ENCODE results near the gene CTSD.

The CTSD gene

DNA sequence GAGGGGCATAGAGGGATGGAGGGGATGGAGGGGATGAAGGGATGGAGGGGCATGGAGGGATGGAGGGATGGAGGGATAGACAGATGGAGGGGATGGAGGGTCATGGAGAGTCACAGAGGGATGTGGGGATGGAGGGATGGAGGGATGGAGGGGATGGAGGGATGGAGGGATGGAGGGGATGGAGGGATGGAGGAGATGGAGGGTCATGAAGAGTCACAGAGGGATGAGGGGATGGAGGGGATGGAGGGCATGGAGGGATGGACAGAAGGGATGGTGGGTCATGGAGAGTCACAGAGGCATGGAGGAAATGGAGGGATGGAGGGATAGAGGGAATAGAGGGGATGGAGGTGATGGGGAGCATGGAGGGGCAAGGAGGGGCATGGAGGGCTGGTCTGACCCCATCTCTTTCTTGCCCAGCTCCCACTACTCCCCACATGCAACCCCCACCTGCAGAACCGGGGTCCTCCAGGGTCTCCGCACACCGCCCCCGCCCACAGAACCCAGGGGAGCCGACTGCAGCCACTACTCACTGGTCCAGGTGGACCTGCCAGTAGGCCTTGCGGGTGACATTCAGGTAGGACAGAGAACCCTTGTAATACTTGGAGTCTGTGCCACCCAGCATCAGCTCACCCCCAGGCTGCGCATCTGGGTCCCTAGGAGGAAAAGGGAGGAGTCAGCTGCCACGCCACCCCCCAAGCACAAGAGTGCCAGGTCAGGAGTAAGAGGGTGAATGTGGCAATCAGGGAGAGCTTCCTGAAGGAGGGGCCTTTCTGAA, 9.2 kb downstream of the CTSD start:
- no peak for DNase-seq

DNA sequence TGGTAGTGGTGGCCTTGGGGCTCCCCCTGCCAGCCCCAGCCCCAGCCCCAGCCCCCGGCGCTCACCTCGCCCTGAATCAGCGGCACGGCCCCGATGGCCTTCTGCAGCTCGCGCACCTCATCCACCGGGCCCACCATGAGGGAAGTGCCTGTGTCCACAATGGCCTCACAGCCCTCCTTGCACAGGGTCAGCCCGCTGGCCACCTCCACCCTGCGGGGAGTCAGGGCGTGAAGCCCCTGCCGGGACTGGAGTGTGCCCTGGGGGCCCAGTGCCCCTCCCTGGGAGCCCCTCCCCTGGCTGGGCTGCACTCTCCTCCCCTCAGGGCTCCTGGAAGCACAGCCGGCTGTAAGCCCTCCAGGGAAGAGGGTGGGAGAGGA, 9.8 kb downstream of the CTSD start:
- no peak for DNase-seq

GRCh38 chr11:1753229-1753928, 10.3 kb downstream of the CTSD start:
- DNase-seq: no peak

- DNase-seq: no peak
Measured at GRCh38 chr11:1752907-1753228, 10.9 kb downstream of the CTSD start.

- no peak for DNase-seq
Measured at GRCh38 chr11:1751999-1752906, 11.5 kb downstream of the CTSD start.

- DNase-seq: no peak
Measured at GRCh38 chr11:1751531-1751921, 12.2 kb downstream of the CTSD start.

DNA sequence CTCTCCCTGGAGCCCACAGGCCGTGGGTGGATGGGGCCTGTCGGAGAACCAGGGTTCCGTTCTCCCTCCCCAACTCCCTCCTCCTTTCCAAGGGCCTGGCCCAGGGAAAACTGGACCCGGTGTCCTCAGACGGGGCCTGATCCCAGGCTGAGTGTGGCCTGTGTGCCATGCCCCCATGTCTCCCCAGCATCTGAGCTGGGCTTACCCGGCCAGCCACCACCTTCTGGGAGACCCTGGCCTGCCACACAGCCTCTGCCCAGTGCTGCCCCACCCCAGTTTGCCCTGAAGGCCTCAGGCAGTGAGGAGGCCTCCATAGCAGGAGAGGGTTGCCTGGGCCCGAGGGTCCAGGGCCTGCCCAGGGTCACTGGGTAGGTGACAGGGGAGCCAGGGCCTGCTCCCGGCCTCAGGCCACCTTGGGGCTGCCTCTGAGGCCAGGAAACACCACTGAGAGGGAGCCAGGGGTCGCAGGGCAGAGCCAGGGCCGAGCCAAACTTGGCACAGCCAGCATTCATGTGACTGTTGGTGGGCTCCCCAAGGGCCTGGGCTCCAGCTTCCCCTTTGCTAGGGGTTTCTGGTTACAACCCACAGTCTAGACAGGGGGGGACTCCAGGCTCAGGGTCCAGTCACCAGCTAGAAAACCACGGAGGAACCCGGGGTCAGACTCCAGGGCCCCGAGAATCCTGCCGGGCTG, 12.7 kb downstream of the CTSD start:
- DNase-seq: no peak

GRCh38 chr11:1750481-1750839, 13.3 kb downstream of the CTSD start, which contains the start of gene IFITM10:
Gene IFITM10, minus strand, starts transcription at chr11:1750595. Its CDS starts 153 bp downstream, at chr11:1750442.
- DNase-seq: no peak

- no peak for DNase-seq
Measured at GRCh38 chr11:1749395-1750351, 14.1 kb downstream of the CTSD start.

DNA sequence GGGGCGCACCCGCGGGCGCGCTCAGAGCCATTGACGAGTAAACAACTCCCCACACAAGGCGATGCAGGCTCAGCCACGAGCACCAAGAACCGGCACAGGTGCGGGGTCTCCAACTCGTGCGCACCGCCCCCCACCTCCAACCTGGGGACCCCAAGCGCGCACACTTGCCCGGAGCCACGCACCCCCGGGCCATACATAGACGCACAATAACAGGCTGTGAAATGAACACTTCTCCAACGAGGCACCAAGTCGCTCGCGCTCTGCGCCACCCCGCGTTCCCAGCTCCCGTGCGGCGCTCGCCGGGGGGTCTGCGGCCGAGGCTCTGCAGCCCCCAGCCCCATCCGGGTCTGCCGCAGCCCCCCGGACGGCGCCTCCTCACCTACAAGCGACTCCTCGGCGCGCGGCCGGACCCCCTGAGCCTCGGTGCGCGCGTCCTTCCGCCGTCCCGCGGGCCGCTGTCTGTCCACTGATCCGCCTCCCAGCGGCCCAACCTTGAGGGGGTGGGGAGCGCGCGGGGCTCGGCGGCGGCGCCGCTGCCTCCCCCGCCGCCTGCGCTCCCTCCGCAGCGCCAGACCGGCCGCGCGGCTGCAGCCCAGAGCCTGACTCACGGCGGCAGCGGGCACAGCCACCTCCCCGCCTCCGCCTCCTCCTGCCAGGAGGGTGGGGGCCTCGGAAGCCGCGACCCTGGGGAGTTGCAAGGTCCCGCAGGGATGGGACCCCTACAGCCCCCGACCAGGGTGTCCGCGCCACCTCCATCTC, 14.9 kb downstream of the CTSD start:
- DNase-seq: no peak

GRCh38 chr11:1747753-1748635, 15.7 kb downstream of the CTSD start:
- DNase-seq: no peak

GRCh38 chr11:1746956-1747752, 16.6 kb downstream of the CTSD start:
- DNase-seq: no peak

GRCh38 chr11:1746511-1746931, 17.2 kb downstream of the CTSD start:
- DNase-seq: no peak

- no peak for DNase-seq
Measured at GRCh38 chr11:1745701-1746320, 17.9 kb downstream of the CTSD start.

DNA sequence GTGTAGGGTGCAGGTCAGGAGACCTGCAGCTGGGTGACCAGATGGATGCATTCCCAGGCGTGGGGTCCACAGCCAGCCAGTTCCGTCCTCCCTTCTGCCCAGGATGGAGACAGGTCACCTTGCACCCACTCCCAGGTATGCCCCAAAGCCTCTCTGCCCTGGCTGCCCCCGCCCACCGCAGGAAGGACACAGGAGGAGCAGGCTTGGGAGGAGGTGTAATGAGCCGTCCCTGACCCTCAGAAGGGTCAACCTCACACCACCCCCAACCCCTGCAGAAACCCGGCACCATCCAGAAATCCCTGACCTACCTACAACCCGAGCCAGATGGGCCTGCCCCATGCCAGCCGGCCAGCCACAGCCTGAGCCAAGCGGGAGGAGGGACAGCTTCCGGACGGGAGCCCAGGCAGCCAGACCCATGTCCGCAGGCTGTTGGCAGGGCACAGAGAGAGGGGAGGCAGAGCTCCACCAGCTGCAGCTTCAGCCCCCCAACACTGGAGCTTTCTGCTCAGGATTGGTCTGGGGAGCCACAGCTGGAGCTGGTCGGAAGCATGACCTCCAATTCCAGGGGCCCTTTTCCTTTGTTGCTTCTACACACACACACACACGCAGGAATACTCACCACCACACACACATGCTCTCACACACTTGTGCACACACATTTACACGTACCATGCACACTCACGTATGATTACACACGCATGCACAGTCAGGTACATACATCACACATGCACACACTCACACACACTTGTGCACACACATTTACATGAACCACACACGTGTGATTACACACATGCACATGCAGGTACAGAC, 18.6 kb downstream of the CTSD start:
- DNase-seq: no peak

DNA sequence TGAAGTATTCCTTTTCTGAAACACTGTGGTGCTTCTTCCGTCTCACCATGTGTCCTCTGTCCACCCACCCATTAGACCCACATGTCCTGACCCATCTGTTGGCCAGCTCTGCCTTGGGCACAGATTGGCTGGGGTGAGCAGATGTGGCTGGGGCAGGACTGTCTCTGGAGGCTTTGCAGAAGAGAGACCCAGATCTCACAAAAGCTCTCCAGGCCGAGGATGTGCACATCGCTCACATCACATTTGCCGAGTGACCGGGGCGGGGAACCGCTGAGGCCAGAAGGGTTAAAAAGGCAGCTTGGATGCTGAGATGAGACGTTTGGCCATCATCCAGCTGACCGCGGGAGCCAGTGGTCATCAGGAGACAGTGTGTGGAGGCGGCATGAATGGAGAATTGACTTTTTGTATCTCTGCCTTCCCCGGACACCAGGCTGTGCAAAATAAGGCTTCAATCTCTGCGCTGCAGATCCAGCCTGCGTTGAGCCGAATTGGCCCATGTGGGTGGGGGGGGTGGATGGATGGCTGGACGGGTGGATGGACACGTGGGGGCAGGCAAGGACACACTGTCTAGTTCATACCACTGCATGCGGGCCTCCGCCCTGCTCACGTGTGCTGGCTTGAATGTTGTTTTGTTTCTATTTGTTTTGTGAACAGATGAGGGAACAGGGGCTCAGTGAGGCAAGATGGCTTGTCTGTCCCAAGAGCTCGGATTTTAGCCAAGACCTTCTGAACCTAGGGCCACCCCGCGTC, 19.4 kb downstream of the CTSD start:
- no peak for DNase-seq

GRCh38 chr11:1743585-1744136, 20.1 kb downstream of the CTSD start:
- DNase-seq: no peak
